ENCODE data around the gene SEC14L1. TPM values are rescaled to one million over a fixed set of nuclear protein-coding genes. Genes with fewer than 3 reads are reported as not detected.

Gene SEC14L1
- total and polyA plus RNA-seq, 2 experiments from 2014 or later: 52.9 to 71.4 TPM

- Histone ChIP-seq H3K9me2 (replicated peaks; ENCODE audit: insufficient read depth) (no peaks in the 10 kb centered on the region), H3K27me3 (no peaks in the 10 kb centered on the region), H3K9me3 (ENCODE audit: low read depth) (no peaks in the 10 kb centered on the region), H3K4me3 (no peak overlapping the region), H3K27ac (no peak overlapping the region), H3K36me3 (replicated peaks; ENCODE audit: insufficient read depth, low read depth) (no peaks in the 10 kb centered on the region), H3K79me2 (no peaks in the 10 kb centered on the region), H2AFZ (no peak overlapping the region), H3K4me1 (ENCODE audit: insufficient read depth) (peaks cover 7% of the 10 kb centered on the region), H4K20me1 (ENCODE audit: insufficient read depth, poor library complexity, severe bottlenecking) (no peaks in the 10 kb centered on the region), H3K4me2 (no peak overlapping the region)
- no peak for DNase-seq (ENCODE audit: low spot score)
- TF ChIP-seq EZH2phosphoT487 (IDR thresholded peaks at IDR 0.05; ENCODE audit: low read depth, severe bottlenecking, unreplicated experiment) (no peak), CTCF (IDR thresholded peaks at IDR 0.05; ENCODE audit: poor library complexity) (no peak), EZH2 (IDR thresholded peaks at IDR 0.05; ENCODE audit: borderline replicate concordance) (no peak)
- 60% methylated on average over 8 of the region's 8 CpGs for WGBS (ENCODE audit: low lambda C conversion rate, missing lambda C conversion rate)
Measured at GRCh38 chr17:77106874-77107358, 33.9 kb upstream of the SEC14L1 start.

- H4K20me1 ChIP-seq (ENCODE audit: insufficient read depth, poor library complexity, severe bottlenecking): no peaks in the 10 kb centered on the region
- no peak overlapping the region for H2AFZ ChIP-seq
- H3K4me3 ChIP-seq: no peak overlapping the region
- DNase-seq (ENCODE audit: low spot score): no peak
- TF ChIP-seq EZH2phosphoT487 (IDR thresholded peaks at IDR 0.05; ENCODE audit: low read depth, severe bottlenecking, unreplicated experiment) (no peak), EZH2 (IDR thresholded peaks at IDR 0.05; ENCODE audit: borderline replicate concordance) (no peak), CTCF (IDR thresholded peaks at IDR 0.05; ENCODE audit: poor library complexity) (no peak)
- H3K9me2 ChIP-seq (replicated peaks; ENCODE audit: insufficient read depth): no peaks in the 10 kb centered on the region
- H3K27ac ChIP-seq: no peak overlapping the region
- 88% methylated on average over 23 of the region's 23 CpGs for whole genome bisulfite sequencing (ENCODE audit: low lambda C conversion rate, missing lambda C conversion rate)
- H3K4me1 ChIP-seq (ENCODE audit: insufficient read depth): peaks cover 10% of the 10 kb centered on the region
- no peak overlapping the region for H3K4me2 ChIP-seq
- no peaks in the 10 kb centered on the region for H3K9me3 ChIP-seq (ENCODE audit: low read depth)
- no peaks in the 10 kb centered on the region for H3K36me3 ChIP-seq (replicated peaks; ENCODE audit: insufficient read depth, low read depth)
- H3K79me2 ChIP-seq: no peaks in the 10 kb centered on the region
- no peaks in the 10 kb centered on the region for H3K27me3 ChIP-seq
Measured at GRCh38 chr17:77107506-77108433, 33.0 kb upstream of the SEC14L1 start.

GRCh38 chr17:77109159-77109759 is 31.5 kb upstream of the SEC14L1 start:
- Histone ChIP-seq H3K27me3 (no peaks in the 10 kb centered on the region), H3K27ac (peak overlapping the region; percentile 10), H3K9me2 (replicated peaks; ENCODE audit: insufficient read depth) (no peaks in the 10 kb centered on the region), H3K36me3 (replicated peaks; ENCODE audit: insufficient read depth, low read depth) (no peaks in the 10 kb centered on the region), H3K79me2 (no peaks in the 10 kb centered on the region), H3K9me3 (ENCODE audit: low read depth) (no peaks in the 10 kb centered on the region), H2AFZ (no peak overlapping the region), H4K20me1 (ENCODE audit: insufficient read depth, poor library complexity, severe bottlenecking) (no peaks in the 10 kb centered on the region), H3K4me3 (no peak overlapping the region), H3K4me1 (ENCODE audit: insufficient read depth) (peaks cover 10% of the 10 kb centered on the region), H3K4me2 (no peak overlapping the region)
- no peak for TF ChIP-seq CTCF (IDR thresholded peaks at IDR 0.05; ENCODE audit: poor library complexity)
- TF ChIP-seq EZH2phosphoT487 (IDR thresholded peaks at IDR 0.05; ENCODE audit: low read depth, severe bottlenecking, unreplicated experiment): no peak
- TF ChIP-seq EZH2 (IDR thresholded peaks at IDR 0.05; ENCODE audit: borderline replicate concordance): no peak
- 87% methylated on average over 6 of the region's 6 CpGs for WGBS (ENCODE audit: low lambda C conversion rate, missing lambda C conversion rate)
- no peak for DNase-seq (ENCODE audit: low spot score)

Measured in hepatocyte (in vitro differentiated cells).